Heart right ventricle (tissue), 16 donors: ENCODE results near the gene EIF2B4. TPM values are rescaled to one million over a fixed set of nuclear protein-coding genes. Genes with fewer than 3 reads are reported as not detected.

Source experiments
- ATAC-seq, 8 donors: fragments of 200-7000 bp; cut with Tn5 transposase; one replicate each; pipeline ENCODE4 v1.9.1; 2020; ENCODE audit warnings: mild to moderate bottlenecking in 8 of 8, moderate library complexity in 8 of 8, moderate number of reproducible peaks in 1 of 8
- DNase-seq, 2 donors: peaks; one replicate each; pipeline ENCODE4 v3.0.0-alpha.2; 2020
- H3K27ac ChIP-seq, 10 donors: fragments of 200-600 bp; sonication (generic) in 2 of 10; one replicate each; pipeline versions ENCODE4 v1.5.0 to v1.8.0; 2020 to 2022; ENCODE audit warnings: mild to moderate bottlenecking in 3 of 10
- H3K27me3 ChIP-seq, 7 donors: fragments of 200-600 bp; one replicate each; pipeline ENCODE4 v1.8.0; 2021 to 2022; ENCODE audit warnings: mild to moderate bottlenecking in 2 of 7
- H3K36me3 ChIP-seq, 9 donors: fragments of 200-600 bp; sonication (generic) in 1 of 9; one replicate each; pipeline versions ENCODE4 v1.5.0 to v1.8.0; 2020 to 2022; ENCODE audit warnings: mild to moderate bottlenecking in 2 of 9
- H3K4me1 ChIP-seq, 9 donors: fragments of 200-600 bp; sonication (generic) in 1 of 9; one replicate each; pipeline versions ENCODE4 v1.5.0 to v1.8.0; 2020 to 2022; ENCODE audit warnings: mild to moderate bottlenecking in 4 of 9
- H3K4me3 ChIP-seq, 10 donors: fragments of 200-600 bp; sonication (generic) in 2 of 10; one replicate each; pipeline versions ENCODE4 v1.5.0 to v1.8.0; 2020 to 2022; ENCODE audit warnings: mild to moderate bottlenecking in 7 of 10, moderate library complexity in 2 of 10
- H3K9me3 ChIP-seq, 11 donors: fragments of 200-600 bp in 10 of 11; sonication (generic) in 2 of 11; one replicate each; pipeline versions ENCODE4 v1.5.0 to v1.8.0; 2013 to 2022; ENCODE audit warnings: mild to moderate bottlenecking in 2 of 11, control low read depth in 1 of 11, moderate library complexity in 1 of 11
- WGBS, 2 donors: extraction: QIAGEN DNeasy Blood & Tissue Kit; methylation state at CpG; one replicate each; pipeline ENCODE4 v1.1.7; 2013; ENCODE audit warnings: inconsistent platforms in 1 of 2; 5-methylcytosine and 5-hydroxymethylcytosine counted together
- intact Hi-C, 10 donors: fragments of 100-400 bp; cut with DNase I; formaldehyde crosslinking; loops; one replicate each; pipeline versions ENCODE4 v1.11.1 to v1.14.2; 2022
- polyA plus RNA-seq, 2 donors: library from polyadenylated mRNA; stranded (reverse); fragments of 200-250 nt; gene quantifications; one replicate each; pipeline ENCODE4 v1.2.3, GENCODE V29; 2013
- total RNA-seq, 10 donors: library from RNA; stranded (reverse); fragmentation: NEBNext Ultra II Directional in 3 of 10; extraction: Animal tissue kit (Norgen Biotek cat#: 25700) in 3 of 10; gene quantifications; one replicate each; pipeline versions ENCODE4 v1.2.1 to v1.2.4, GENCODE V29; 2021 to 2023
- TF ChIP-seq, protein P1 (sequence below), 9 donors: fragments of 200-600 bp; sonication (generic) in 2 of 9; IDR thresholded peaks; one replicate each; pipeline versions ENCODE4 v1.5.0 to v1.8.0; 2021 to 2022; ENCODE audit warnings: antibody characterized with exemption in 9 of 9, mild to moderate bottlenecking in 5 of 9, moderate library complexity in 1 of 9
- donor health status: Arrhythmogenic right ventricular cardiomyopathy.
- donor health status: ischemic (EF 13 %, LVEDD 7.1; RV severe dilation, severe dysfunction).
- donor health status: healthy with polysubstance abuse.
- donor health status: DM: no; HTN: yes; CAD: no.
- donor health status: DM: no; HTN: no; CAD: no.
- donor health status: ischemic (EF 25% LVEDD 6.9; RV normal size, moderate dysfunction).
- donor health status: ischemic (EF 25% LVEDD 5.7; RV mildly dilated, moderate dysfunction).
- donor health status: healthy.
- donor health status: DM: yes; HTN: yes; CAD: no.
- donor health status: Ischemic cardiomyopathy.
- donor health status: ischemic (EF 35%, LVEDD 5.7; RV mildly dilated, moderate dysfunction).
- donor health status: nonischemic (EF 11% LVEDD 7.7; RV severe dilation, severe dysfunction).
- donor health status: DM: yes; HTN: yes; CAD: no.
- donor health status: PGD.
- donor health status: ischemic (EF 29% LVEDD 5.4; RV normal size, mild dysfunction).
- donor health status: nonischemic (EF 23%, LVEDD 6.1; RV moderate dilation, normal function).

Gene EIF2B4
- total and polyA plus RNA-seq, 12 donors, result 26.4 to 70.7 (median 36.3) TPM

DNA sequence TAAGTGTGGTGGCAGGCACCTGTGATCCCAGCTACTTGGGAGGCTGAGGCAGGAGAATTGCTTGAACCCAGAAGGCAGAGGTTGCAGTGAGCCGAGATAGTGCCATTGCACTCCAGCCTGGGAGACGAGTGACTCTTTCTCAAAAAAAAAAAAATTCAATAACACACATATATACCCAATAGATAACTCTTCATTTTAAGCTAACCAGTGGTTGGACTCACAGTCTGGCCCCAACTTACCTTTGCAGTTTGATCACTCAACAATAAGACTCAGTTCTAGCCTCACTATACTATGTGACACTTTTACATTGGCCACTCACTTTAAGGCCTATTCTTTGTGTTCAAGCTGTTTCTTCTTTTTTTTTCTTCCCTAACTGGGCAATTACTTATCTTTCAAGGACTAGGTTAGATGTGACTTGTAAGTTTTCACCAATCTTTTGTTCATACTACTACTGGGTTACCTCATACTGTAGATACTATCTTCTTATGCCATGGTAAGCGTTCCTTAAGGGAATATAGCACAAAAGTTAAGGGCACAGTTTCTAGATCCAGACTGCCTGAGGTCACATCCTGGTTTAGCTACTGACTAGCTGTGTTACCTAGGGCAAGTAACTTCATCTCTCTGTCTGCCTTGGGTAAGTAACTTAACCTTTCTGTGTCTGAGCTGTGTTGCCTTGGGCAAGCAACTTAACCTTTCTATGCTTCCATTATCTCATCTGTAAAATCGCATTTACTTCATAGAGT is 7.3 kb downstream of the EIF2B4 start:
- TF ChIP-seq, protein P1, sequence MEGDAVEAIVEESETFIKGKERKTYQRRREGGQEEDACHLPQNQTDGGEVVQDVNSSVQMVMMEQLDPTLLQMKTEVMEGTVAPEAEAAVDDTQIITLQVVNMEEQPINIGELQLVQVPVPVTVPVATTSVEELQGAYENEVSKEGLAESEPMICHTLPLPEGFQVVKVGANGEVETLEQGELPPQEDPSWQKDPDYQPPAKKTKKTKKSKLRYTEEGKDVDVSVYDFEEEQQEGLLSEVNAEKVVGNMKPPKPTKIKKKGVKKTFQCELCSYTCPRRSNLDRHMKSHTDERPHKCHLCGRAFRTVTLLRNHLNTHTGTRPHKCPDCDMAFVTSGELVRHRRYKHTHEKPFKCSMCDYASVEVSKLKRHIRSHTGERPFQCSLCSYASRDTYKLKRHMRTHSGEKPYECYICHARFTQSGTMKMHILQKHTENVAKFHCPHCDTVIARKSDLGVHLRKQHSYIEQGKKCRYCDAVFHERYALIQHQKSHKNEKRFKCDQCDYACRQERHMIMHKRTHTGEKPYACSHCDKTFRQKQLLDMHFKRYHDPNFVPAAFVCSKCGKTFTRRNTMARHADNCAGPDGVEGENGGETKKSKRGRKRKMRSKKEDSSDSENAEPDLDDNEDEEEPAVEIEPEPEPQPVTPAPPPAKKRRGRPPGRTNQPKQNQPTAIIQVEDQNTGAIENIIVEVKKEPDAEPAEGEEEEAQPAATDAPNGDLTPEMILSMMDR (IDR thresholded peaks at IDR 0.05), result no peak
- WGBS, 2 donors, result 90 to 95% methylated on average over 4 of the region's 4 CpGs
- H3K4me1 ChIP-seq, result peaks cover 0 to 7% (median 6%) of the 10 kb centered on the region in 9 donors
- peaks cover 0 to 53% (median 38%) of the 10 kb centered on the region in 9 donors for H3K36me3 ChIP-seq
- no peak overlapping the region for H3K27ac ChIP-seq
- intact Hi-C loops, result loop anchor here in 1 of 10 donors (10.0 kb wide), 1 partner anchor 148 kb away; the partner anchor contains the start of genes ATRAID, CAD and SLC5A6
- no peaks in the 10 kb centered on the region for H3K27me3 ChIP-seq
- no peaks in the 10 kb centered on the region for H3K9me3 ChIP-seq
- DNase-seq (no peak), ATAC-seq (no peak)
- H3K4me3 ChIP-seq, result no peak overlapping the region

DNA sequence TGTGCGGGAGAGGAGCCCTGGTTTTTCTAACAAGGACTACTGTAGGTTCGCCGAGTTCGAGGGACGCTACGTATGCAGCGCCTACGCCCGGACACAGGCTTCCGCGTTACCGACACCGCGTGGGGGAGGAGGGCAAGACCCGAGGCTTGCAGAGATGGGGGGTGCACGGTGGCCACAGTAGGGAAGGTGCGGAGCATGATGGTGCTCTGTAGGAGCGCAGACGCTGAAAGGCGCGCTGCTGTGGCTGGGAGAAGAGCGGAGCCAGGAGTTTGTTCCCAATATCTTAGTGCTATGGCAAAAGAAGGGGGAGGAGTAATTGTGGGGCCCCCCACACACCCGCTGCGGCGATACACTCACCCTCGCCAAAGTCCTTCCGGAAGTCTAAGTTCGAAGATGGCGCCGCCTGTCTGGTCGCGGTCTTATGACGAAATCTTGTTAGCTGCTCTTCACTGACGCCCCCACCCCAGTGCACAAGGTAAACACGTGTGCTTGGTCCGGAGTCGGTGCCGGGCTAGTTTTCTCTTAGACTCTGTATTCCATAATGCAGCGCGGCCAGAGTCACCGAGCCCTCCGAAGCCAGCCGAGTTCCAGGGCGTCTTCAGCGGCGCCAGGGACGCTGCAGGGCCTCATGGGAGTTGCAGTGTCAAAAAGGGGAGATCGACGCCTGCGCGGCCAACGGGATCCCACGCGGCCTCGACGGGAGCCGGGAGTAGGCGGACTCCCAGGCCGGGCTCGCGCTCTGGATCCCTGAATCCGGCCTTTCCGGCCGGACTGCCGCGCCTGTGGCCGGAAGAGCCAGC is 13.6 kb downstream of the EIF2B4 start, which contains the start of gene GTF3C2:
TSS of gene GTF3C2 (minus strand) at position 383 of the 800 bp plus-strand sequence. CDS start 13,210 bp downstream, outside the sequence.
- TF ChIP-seq, protein P1 (IDR thresholded peaks at IDR 0.05), result peak in 3 of 9 donors; percentile 12 to 17 (median 17)
- H3K4me1 ChIP-seq, result peaks cover 0 to 47% (median 37%) of the 10 kb centered on the region in 9 donors
- peak within 1 kb of the TSS; percentile 68 to 98 (median 85) for H3K4me3 ChIP-seq
- H3K36me3 ChIP-seq, result peaks cover 0 to 6% (median 0%) of the 10 kb centered on the region in 9 donors
- ATAC-seq, result peak; percentile 97 to 99 (median 98)
- intact Hi-C loops, result loop anchor here in 5 of 10 donors (2.0 to 10.0 kb wide), 5 partner anchors 14 to 144 kb away; partner anchors contain the start of genes MPV17 (in 4 of the 5), ATRAID (in 2 of the 5), EIF2B4 (in 2 of the 5) and SLC5A6 (in 2 of the 5)
- peak; percentile 93 to 95 for DNase-seq
- H3K27me3 ChIP-seq, result no peaks in the 10 kb centered on the region
- 0 to 1% methylated on average over 67 of the region's 67 CpGs for WGBS, 2 donors
- peak within 1 kb of the TSS; percentile 83 to 97 (median 90) for H3K27ac ChIP-seq
- no peaks in the 10 kb centered on the region for H3K9me3 ChIP-seq

DNA sequence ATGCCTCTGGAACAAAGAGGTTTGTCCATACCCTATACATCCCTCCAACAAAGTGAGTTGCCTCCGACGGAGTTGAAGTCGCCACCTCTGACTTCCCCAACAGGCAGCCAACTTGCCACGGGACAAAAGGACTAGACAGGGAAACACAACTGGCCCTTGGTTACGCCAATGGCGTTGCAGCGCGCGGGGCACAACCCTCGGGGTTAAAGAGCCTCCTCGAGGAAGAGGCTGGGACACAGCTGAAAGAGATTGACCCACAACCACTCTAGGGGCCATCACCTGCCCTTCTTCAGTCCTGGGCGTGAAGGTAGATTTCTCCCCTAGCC is 14.1 kb downstream of the EIF2B4 start:
- H3K27ac ChIP-seq, result peak overlapping the region; percentile 83 to 97 (median 90)
- TF ChIP-seq, protein P1 (IDR thresholded peaks at IDR 0.05), result no peak
- H3K4me3 ChIP-seq, result peak overlapping the region; percentile 68 to 98 (median 85)
- H3K27me3 ChIP-seq, result no peaks in the 10 kb centered on the region
- H3K36me3 ChIP-seq, result peaks cover 0 to 6% (median 0%) of the 10 kb centered on the region in 9 donors
- H3K9me3 ChIP-seq, result no peaks in the 10 kb centered on the region
- intact Hi-C loops, result loop anchor here in 5 of 10 donors (2.0 to 10.0 kb wide), 5 partner anchors 15 to 144 kb away; partner anchors contain the start of genes MPV17 (in 4 of the 5), ATRAID (in 2 of the 5), EIF2B4 (in 2 of the 5) and SLC5A6 (in 2 of the 5)
- DNase-seq, result peak in 1 of 2 donors; percentile 30
- WGBS, 2 donors, result 0 to 1% methylated on average over 12 of the region's 12 CpGs
- ATAC-seq, result peak in 6 of 8 donors; percentile 5 to 24 (median 12)
- peaks cover 0 to 47% (median 37%) of the 10 kb centered on the region in 9 donors for H3K4me1 ChIP-seq

DNA sequence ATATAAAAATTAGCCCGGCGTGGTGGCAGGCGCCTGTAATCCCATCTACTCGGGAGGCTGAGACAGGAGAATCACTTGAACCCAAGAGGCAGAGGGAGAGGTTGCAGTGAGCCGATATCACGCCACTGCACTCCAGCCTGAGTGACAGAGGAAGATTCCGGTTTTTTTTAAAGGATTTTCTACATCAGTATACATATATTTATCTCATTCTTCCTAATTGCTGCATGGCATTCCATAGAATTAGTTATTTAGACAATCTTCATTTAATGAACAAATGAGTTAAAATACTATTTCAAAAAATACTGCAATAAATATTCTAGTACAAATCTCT is 15.6 kb downstream of the EIF2B4 start:
- peaks cover 0 to 12% (median 0%) of the 10 kb centered on the region in 9 donors for H3K36me3 ChIP-seq
- DNase-seq, result no peak
- H3K4me3 ChIP-seq, result no peak overlapping the region
- H3K4me1 ChIP-seq, result peaks cover 0 to 47% (median 37%) of the 10 kb centered on the region in 9 donors
- ATAC-seq, result no peak
- H3K9me3 ChIP-seq, result no peaks in the 10 kb centered on the region
- intact Hi-C loops, result loop anchor here in 2 of 10 donors (5.0 to 10.0 kb wide), 2 partner anchors 140 to 222 kb away; partner anchors contain the start of genes ATRAID (in 1 of the 2), CAD (in 1 of the 2), PREB (in 1 of the 2) and SLC5A6 (in 1 of the 2)
- 93 to 95% methylated on average over 7 of the region's 7 CpGs for WGBS, 2 donors
- TF ChIP-seq, protein P1 (IDR thresholded peaks at IDR 0.05), result no peak
- no peak overlapping the region for H3K27ac ChIP-seq
- H3K27me3 ChIP-seq, result no peaks in the 10 kb centered on the region
